ENCODE measurements around the gene AK5. TPM values are rescaled to one million over a fixed set of nuclear protein-coding genes. Genes with fewer than 3 reads are reported as not detected.

The AK5 gene
- polyA plus RNA-seq, 1 donor (not counting 4 experiments of a cell fraction or from before 2014, with no cell fraction given): 0.30 TPM

- Histone ChIP-seq H2AFZ (ENCODE audit: control insufficient read depth, low read length) (no peak overlapping the region), H3K9me1 (ENCODE audit: control insufficient read depth, extremely low read depth, insufficient read depth, low read length) (no peaks in the 10 kb centered on the region), H3K36me3 (ENCODE audit: control insufficient read depth in 2 of 2, extremely low read depth in 1 of 2, insufficient read depth in 2 of 2, low read length in 2 of 2) (no peaks in the 10 kb centered on the region), H3K9ac (ENCODE audit: control insufficient read depth, extremely low read depth, insufficient read depth, low read length) (no peak overlapping the region), H3K27ac (ENCODE audit: control insufficient read depth, insufficient read depth, low read length) (no peak overlapping the region), H3K4me3 (ENCODE audit: control insufficient read depth in 2 of 3, extremely low read depth in 1 of 3, insufficient read depth in 2 of 3, low read depth in 1 of 3, low read length in 3 of 3) (no peak overlapping the region), H3K79me2 (ENCODE audit: control insufficient read depth, insufficient read depth, low read length) (no peaks in the 10 kb centered on the region), H3K4me1 (ENCODE audit: control insufficient read depth, extremely low read depth, insufficient read depth, low read length) (no peaks in the 10 kb centered on the region), H3K4me2 (ENCODE audit: control insufficient read depth, extremely low read depth, insufficient read depth, low read depth, low read length) (no peak overlapping the region), H3K27me3 (ENCODE audit: control insufficient read depth, extremely low read depth, insufficient read depth, low read length) (peaks cover 5% of the 10 kb centered on the region), H3K9me3 (ENCODE audit: control insufficient read depth, low read depth, low read length) (no peaks in the 10 kb centered on the region), H4K20me1 (ENCODE audit: control insufficient read depth, extremely low read depth, insufficient read depth, low read length) (no peaks in the 10 kb centered on the region)
- no peak for FAIRE-seq
- DNase-seq (ENCODE audit: low read depth, low spot score): no peak
- dilution Hi-C loops (cut with MboI; ENCODE audit: extremely low pct_ligation_motif_present, low sequenced_read_pairs): no loop called here
- TF ChIP-seq CTCF (optimal IDR thresholded peaks at IDR 0.05 in 1 of 3, IDR thresholded peaks at IDR 0.05 in 1 of 3, conservative IDR thresholded peaks at IDR 0.05 in 1 of 3; ENCODE audit: extremely low read depth in 1 of 3, insufficient read depth in 2 of 3, low read length in 3 of 3) (no peak), EZH2 (IDR thresholded peaks at IDR 0.05; ENCODE audit: low read length) (no peak)
These were observed 112.3 kb downstream of the AK5 start for GRCh38 chr1:77394166-77394565.

GRCh38 chr1:77395051-77395450 is 113.2 kb downstream of the AK5 start:
- Histone ChIP-seq H3K79me2 (ENCODE audit: control insufficient read depth, insufficient read depth, low read length) (no peaks in the 10 kb centered on the region), H3K9me1 (ENCODE audit: control insufficient read depth, extremely low read depth, insufficient read depth, low read length) (no peaks in the 10 kb centered on the region), H2AFZ (ENCODE audit: control insufficient read depth, low read length) (no peak overlapping the region), H3K4me3 (ENCODE audit: control insufficient read depth in 2 of 3, extremely low read depth in 1 of 3, insufficient read depth in 2 of 3, low read depth in 1 of 3, low read length in 3 of 3) (no peak overlapping the region), H3K9me3 (ENCODE audit: control insufficient read depth, low read depth, low read length) (no peaks in the 10 kb centered on the region), H3K27ac (ENCODE audit: control insufficient read depth, insufficient read depth, low read length) (no peak overlapping the region), H3K27me3 (ENCODE audit: control insufficient read depth, extremely low read depth, insufficient read depth, low read length) (peaks cover 5% of the 10 kb centered on the region), H3K4me1 (ENCODE audit: control insufficient read depth, extremely low read depth, insufficient read depth, low read length) (no peaks in the 10 kb centered on the region), H3K36me3 (ENCODE audit: control insufficient read depth in 2 of 2, extremely low read depth in 1 of 2, insufficient read depth in 2 of 2, low read length in 2 of 2) (no peaks in the 10 kb centered on the region), H3K9ac (ENCODE audit: control insufficient read depth, extremely low read depth, insufficient read depth, low read length) (no peak overlapping the region), H4K20me1 (ENCODE audit: control insufficient read depth, extremely low read depth, insufficient read depth, low read length) (no peaks in the 10 kb centered on the region), H3K4me2 (ENCODE audit: control insufficient read depth, extremely low read depth, insufficient read depth, low read depth, low read length) (no peak overlapping the region)
- DNase-seq (ENCODE audit: low read depth, low spot score): no peak
- dilution Hi-C loops (cut with MboI; ENCODE audit: extremely low pct_ligation_motif_present, low sequenced_read_pairs): no loop called here
- no peak for TF ChIP-seq EZH2 (IDR thresholded peaks at IDR 0.05; ENCODE audit: low read length)
- TF ChIP-seq CTCF (optimal IDR thresholded peaks at IDR 0.05 in 1 of 3, IDR thresholded peaks at IDR 0.05 in 1 of 3, conservative IDR thresholded peaks at IDR 0.05 in 1 of 3; ENCODE audit: extremely low read depth in 1 of 3, insufficient read depth in 2 of 3, low read length in 3 of 3): no peak
- FAIRE-seq: no peak
